Left renal pelvis (tissue), 4 donors: Measurements from ENCODE around the gene LCN15. TPM values are rescaled to one million over a fixed set of nuclear protein-coding genes. Genes with fewer than 3 reads are reported as not detected.
"Not testable (repeated sequence)": the region's sequence is repeated elsewhere in the genome, so short reads cannot be mapped to it uniquely, and the experiment has no call there.

ENCODE experiments used
- DNase-seq, 4 donors: peaks; one replicate each; pipeline ENCODE4 v3.0.0-alpha.2; 2013; ENCODE audit warnings: low read depth in 4 of 4, low spot score in 3 of 4
- polyA plus RNA-seq, 4 donors: library from polyadenylated mRNA; unstranded; fragments of 120-200 nt; gene quantifications; one replicate each; pipeline ENCODE4 v1.2.1, GENCODE V29; 2013; ENCODE audit not compliant: insufficient read length in 4 of 4

Gene LCN15
- polyA plus RNA-seq = under 1 TPM in 3 of 4 donors, not detected in 1; 0.06 to 0.14 (median 0.07) TPM

GRCh38 chr9:136764301-136764891 lies at the start of gene LCN15:
TSS of gene LCN15 (minus strand) at chr9:136764518. CDS start at chr9:136764488, 30 bp downstream.
- no peak for DNase-seq

- DNase-seq = no peak
Measured at GRCh38 chr9:136808806-136809158, 44.5 kb upstream of the LCN15 start.

DNA sequence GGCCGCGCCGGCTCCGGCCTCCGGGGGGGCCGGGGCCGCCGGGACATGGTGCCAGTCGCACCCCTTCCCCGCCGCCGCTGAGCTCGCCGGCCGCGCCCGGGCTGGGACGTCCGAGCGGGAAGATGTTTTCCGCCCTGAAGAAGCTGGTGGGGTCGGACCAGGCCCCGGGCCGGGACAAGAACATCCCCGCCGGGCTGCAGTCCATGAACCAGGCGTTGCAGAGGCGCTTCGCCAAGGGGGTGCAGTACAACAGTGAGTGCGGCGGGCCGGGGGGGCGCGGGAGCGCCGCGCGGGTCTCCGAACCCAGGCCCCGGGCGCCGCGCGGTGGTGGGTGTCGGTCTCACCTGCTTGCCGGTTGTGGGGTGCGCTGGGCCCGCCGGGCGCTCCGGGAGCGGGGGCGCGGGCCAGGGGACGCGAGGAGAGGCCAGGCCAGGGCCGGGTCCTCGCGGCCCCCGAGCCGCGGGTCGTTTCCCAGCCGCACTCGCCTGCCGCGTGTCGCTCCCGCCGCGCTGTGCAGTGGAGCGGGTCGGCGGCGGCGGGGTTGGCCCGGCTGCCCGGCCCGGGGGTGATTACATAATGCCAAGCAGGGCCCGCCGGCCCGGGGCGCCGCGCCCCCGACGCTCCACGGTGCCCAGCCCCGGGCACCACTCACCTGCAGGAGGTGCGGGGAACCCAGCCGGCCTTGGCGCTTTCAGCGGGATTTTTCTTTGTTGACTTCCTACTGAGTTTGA lies 43.9 kb upstream of the LCN15 start:
- DNase-seq = no peak

GRCh38 chr9:136807281-136808074 lies 43.2 kb upstream of the LCN15 start, which contains the start of gene RABL6:
TSS of gene RABL6 (plus strand) at chr9:136807948. CDS start at chr9:136808197, 249 bp downstream.
- DNase-seq = peak in 1 of 4 donors; percentile 50

GRCh38 chr9:136806631-136807201 lies 42.4 kb upstream of the LCN15 start:
- no peak for DNase-seq

DNA sequence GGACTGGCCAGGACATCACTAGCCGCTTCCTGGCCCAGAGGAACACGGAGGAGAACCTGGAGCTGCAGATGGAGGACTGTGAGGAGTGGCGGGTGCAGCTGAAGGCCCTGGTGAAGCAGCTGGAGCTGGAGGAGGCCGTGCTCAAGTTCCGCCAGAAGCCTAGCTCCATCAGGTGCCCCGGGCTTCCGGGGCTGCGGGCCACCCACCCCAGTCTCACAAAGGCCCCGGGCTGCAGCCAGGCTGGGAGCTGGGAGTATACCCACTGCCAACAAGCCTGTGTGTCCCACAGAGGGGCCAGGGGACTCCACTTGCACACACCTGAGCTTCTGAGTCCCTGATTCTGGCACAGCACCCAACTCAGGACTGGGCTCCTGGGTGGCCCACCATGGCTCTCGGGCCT lies 41.7 kb upstream of the LCN15 start:
- no peak for DNase-seq

DNA sequence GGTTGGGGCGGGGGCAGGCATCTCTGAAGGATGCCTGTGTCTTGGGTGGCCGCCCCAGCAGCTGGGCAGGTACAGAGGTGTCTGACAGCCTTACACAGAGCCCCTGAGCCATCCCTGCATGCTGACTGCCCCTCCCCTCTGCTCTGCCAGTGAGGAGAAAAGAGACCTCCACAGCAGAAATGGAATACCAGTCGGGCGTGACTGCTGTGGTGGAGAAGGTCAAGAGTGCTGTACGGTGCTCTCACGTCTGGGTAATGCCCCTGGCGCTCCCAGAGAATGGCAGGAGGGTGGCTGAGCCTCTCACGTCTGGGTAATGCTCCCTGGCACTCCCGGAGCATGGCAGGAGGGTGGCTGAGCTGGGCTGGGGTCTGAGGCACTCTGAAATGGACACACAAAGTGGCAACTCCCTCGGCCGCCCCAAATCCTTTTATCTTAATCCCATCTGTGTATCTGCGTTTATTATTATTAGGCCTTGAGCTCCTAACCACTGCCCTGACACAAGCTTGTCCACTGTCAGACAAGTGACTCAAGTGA lies 41.0 kb upstream of the LCN15 start:
- no peak for DNase-seq

GRCh38 chr9:136804509-136805206 lies 40.3 kb upstream of the LCN15 start:
- no peak for DNase-seq

DNA sequence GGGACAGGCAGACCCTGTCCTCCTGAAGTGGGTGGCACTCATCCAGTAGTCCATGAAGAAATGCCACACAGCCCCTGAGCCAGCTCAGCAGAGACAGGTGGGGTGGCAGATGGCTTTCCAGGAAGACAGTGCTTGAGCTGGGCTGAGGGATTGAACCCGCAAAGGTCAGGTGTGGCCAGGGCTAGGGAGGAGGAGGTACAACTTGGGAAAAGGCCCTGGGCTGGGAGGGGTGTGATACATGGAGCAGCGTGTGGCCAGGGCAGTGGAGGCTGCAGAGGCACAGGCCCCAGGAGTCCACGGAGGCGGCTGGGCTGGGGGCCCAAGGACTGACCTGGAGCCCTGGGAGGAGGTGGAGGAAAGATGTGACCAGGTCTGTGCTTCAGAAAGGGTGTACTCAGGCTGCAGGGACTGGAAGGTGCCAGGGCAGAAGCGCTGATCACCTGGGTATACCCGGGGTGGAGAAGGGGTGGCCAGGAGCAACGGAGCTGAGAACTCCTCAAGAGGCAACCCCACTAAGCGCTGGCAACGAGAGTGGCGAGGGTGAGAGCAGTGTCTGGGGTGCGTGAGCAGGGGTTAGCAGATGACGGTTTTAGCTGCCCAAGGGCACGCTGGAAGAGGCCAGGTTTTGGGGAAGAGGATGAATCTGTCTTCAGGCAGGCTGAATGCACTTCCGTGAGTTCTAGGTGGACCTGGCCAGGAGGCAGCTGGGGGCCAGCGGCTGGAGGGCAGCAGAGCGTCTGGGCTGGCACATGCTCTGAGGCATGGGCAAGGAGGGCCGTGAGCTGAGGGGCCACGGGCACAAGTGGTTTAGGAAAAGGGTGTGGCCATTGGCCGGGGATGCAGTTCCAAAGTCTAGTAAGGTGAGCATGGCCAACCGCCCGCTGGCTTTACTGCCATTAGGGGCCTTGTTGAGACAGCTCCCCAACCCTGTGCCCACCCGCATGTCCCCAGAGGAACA lies 39.5 kb upstream of the LCN15 start:
- no peak for DNase-seq

GRCh38 chr9:136803009-136803550 lies 38.8 kb upstream of the LCN15 start:
- not testable (repeated sequence) for DNase-seq

DNA sequence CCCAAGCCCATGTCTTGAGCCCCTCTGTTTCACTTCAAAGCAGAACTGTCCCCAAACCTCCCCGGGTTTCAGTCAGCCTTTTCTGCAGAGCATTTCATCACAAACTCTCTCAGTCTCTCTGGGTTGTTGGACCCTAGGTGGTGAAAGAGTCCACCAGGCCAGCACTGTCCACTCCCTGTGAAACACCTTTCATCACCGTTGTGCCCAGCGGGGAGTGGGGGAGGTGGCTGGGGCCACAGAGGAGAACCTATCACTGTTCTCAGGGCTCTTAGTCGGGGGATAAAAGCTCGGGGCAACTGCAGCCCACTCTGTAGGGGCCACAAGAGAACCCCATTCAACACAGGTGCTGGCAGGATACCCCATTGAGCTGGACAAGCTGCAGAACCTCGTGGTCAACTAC lies 38.0 kb upstream of the LCN15 start:
- no peak for DNase-seq

DNA sequence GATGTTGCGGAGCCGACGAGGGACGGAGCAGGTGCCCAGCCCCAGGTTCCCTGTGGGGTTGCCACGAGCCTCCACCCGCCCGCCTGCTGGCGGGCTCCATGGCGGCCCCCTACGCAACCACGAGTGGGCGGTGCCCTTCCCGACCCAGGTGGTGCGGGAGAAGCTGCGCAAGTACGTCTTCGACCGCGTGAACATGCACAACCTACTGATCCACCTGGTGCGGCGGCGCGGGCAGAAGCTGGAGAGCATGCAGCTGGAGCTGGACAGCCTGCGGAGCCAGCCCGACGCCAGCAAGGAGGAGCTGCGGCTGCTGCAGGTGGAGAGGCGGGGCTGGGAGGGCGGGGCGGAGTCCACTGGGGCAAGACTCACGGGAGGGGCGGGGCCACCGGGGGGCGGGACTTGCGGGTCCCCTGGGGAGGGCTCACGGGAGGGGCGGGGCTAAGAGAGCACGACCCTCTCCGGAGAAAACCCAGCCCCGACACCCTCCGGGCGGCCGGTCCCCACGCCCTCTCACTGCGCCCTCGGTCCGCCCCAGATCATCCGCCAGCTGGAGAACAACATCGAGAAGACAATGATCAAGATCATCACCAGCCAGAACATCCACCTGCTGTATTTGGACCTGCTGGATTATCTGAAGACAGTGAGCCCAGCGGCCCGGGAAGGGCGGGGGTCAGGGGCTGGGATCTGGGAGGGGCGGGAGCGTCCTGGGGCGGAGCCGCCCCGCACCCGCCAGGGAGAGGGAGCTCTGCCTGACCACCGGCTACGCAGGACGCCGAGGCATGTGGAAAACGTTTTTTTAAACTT lies 35.7 kb upstream of the LCN15 start:
- DNase-seq = peak in 2 of 4 donors; percentile 67 to 79

DNA sequence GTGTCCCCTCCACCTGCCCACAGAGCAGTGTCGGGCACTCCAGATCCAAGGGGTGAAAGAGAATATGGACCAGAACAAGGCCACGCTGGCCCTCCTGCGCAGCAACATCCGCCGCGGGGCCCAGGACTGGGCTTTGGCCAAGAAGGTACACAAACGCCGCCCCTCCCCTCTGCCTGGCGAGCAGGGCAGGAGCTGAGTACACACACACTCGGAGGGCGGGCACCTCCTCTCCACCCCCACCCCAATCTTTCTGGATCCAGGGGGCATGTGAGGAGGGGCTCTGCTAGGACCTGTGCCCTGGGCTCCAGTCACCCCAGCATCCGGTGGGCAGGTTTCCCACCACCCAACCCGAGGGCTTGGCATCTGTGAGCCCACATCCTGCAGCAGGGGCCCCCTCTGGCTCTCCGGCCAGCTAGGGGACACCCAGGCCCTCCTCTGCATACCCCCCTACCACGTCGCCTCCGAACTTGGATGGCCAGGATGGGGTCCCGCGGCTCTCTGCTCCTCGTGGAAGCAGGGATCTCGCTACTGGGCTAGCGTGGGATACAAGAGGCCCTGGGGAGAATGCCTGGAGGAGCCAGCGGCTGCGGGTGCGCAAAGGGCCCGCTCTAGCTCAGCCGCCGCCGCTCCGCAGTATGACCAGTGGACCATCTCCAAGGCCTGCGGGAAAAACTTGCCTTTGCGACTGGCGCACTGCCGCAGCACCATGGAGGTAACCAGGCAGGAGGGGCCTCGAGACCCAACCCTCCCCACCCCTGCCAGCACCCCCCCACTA lies 34.9 kb upstream of the LCN15 start:
- DNase-seq = no peak

GRCh38 chr9:136798708-136799078 lies 34.4 kb upstream of the LCN15 start:
- no peak for DNase-seq

GRCh38 chr9:136796775-136797347 lies 32.5 kb upstream of the LCN15 start:
- DNase-seq = not testable (repeated sequence)

DNA sequence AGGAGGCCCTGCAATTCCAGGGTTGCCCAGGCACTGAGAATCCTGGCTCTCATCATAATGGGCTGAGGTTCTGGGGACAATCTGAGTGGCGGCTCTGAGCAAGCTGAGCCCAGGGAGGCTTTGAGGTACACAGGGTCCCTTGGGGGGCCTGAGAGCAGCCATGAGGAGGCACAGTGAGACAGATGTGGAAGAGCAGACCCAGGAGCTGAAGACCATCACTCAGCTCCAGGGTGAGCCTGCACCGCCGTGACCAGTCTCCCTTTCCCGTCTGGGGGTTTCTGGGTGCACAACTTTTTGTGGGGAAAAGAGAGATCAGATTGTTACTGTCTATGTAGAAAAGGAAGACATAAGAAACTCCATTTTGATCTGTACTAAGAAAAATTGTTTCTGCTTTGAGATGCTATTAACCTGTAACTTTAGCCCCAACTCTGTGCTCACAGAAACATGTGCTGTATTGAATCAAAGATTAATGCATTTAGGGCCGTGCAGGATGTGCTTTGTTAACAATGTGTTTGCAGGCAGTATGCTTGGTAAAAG lies 32.0 kb upstream of the LCN15 start, which contains the start of gene CCDC183:
CCDC183 (plus strand) TSS at position 101 of the 537 bp plus-strand sequence; CDS start at position 161, 60 bp downstream.
- DNase-seq = no peak

GRCh38 chr9:136795000-136795348 lies 30.7 kb upstream of the LCN15 start:
- no peak for DNase-seq
